HCT116 (cell line): ENCODE measurements around the gene YWHAH. TPM values are rescaled to one million over a fixed set of nuclear protein-coding genes. Genes with fewer than 3 reads are reported as not detected.

Experiments used
- ATAC-seq: fragments of 200-7000 bp; cut with Tn5 transposase; 2 replicates; pipeline ENCODE4 v1.9.1; 2020; ENCODE audit warnings: mild to moderate bottlenecking, moderate library complexity
- BruUV-seq: library from RNA; stranded (reverse); fragments of 400-500 nt; replicated peaks from 2 replicates; lab custom pipeline; 2021; lab: Mats Ljungman, UMichigan
- CTCF ChIA-PET: fragments of 300-600 bp; sonication (Branson Sonifier 250); formaldehyde crosslinking; loops from one replicate; lab custom pipeline; 2021; ENCODE audit warnings: antibody characterized with exemption; lab: Charles Lee
- POLR2A ChIA-PET: fragments of 300-600, 350-600 bp; sonication (Branson Sonifier 250); formaldehyde crosslinking; loops from one replicate; lab custom pipeline; 2021; ENCODE audit warnings: antibody characterized with exemption; lab: Charles Lee
- RAD21 ChIA-PET, 2 experiments: fragments of 300-600 bp; sonication (Branson Sonifier 250); formaldehyde crosslinking; loops; one replicate each; lab custom pipeline; 2023; ENCODE audit warnings: low total read pairs in 2 of 2; ENCODE audit not compliant: uncharacterized antibody in 2 of 2, unreplicated experiment in 2 of 2, low non-redundant PET in 1 of 2; lab: Charles Lee
- DNase-seq: peaks from one replicate; pipeline ENCODE4 v3.0.0-alpha.2; 2010; ENCODE audit warnings: low read depth, low spot score
- H2AFZ ChIP-seq: fragments of 200-600 bp; shearing (Covaris generic), sonication (generic); 2 replicates; pipeline ENCODE4 v1.6.1; 2017; ENCODE audit warnings: low read depth, mixed run types, mixed read lengths, antibody characterized with exemption, low read length; ENCODE audit not compliant: poor library complexity, severe bottlenecking
- H3K27ac ChIP-seq: 2 replicates; pipeline ENCODE4 v1.5.1; 2012; ENCODE audit warnings: low read depth, low read length
- H3K27me3 ChIP-seq: fragments of 200-600 bp; sonication (generic); 2 replicates; pipeline ENCODE4 v1.6.1; 2016; ENCODE audit warnings: mixed run types, low read length, mixed read lengths; ENCODE audit not compliant: insufficient read depth
- H3K36me3 ChIP-seq, 2 experiments: fragments of 200-500 bp in 1 of 2; fragments of 200-600 bp in 1 of 2; sonication (Bioruptor generic) in 1 of 2; sonication (generic) in 1 of 2; 2 replicates each; pipeline versions ENCODE4 v1.5.1 to v1.6.1; 2014 to 2016; ENCODE audit warnings: low read length in 2 of 2, inconsistent platforms in 1 of 2, mixed read lengths in 1 of 2, mixed run types in 1 of 2; ENCODE audit not compliant: insufficient read depth in 2 of 2, control insufficient read depth in 1 of 2
- H3K4me1 ChIP-seq, 2 experiments: fragments of 200-600 bp in 1 of 2; sonication (generic) in 1 of 2; 2 replicates each; pipeline versions ENCODE4 v1.5.1 to v1.6.1; 2012 to 2017; ENCODE audit warnings: low read length in 2 of 2, inconsistent platforms in 1 of 2, mild to moderate bottlenecking in 1 of 2, mixed read lengths in 1 of 2, mixed run types in 1 of 2, moderate library complexity in 1 of 2; ENCODE audit not compliant: insufficient read depth in 2 of 2, control insufficient read depth in 1 of 2
- H3K4me2 ChIP-seq: fragments of 200-600 bp; sonication (generic); 2 replicates; pipeline ENCODE4 v1.6.1; 2017; ENCODE audit warnings: mixed run types, low read length, mixed read lengths
- H3K4me3 ChIP-seq, 2 experiments: fragments of 200-600 bp in 1 of 2; sonication (generic) in 1 of 2; replicated peaks in 1 of 2; 2 replicates each; pipeline ENCODE4 v1.5.1; 2011 to 2016; ENCODE audit warnings: low read length in 2 of 2, control low read depth in 1 of 2, low read depth in 1 of 2, mild to moderate bottlenecking in 1 of 2, mixed read lengths in 1 of 2, mixed run types in 1 of 2
- H3K79me2 ChIP-seq: fragments of 200-600 bp; sonication (generic); 2 replicates; pipeline ENCODE4 v1.6.1; 2017; ENCODE audit warnings: mild to moderate bottlenecking, mixed run types, low read length, moderate library complexity, mixed read lengths; ENCODE audit not compliant: insufficient read depth
- H3K9ac ChIP-seq: fragments of 200-600 bp; sonication (generic); 2 replicates; pipeline ENCODE4 v1.6.1; 2016; ENCODE audit warnings: low read length, mixed read lengths
- H3K9me2 ChIP-seq: fragments of 200-600 bp; sonication (generic), shearing (Covaris generic); 2 replicates; pipeline ENCODE4 v1.6.1; 2017; ENCODE audit warnings: mixed run types, mild to moderate bottlenecking, moderate library complexity; ENCODE audit not compliant: insufficient read depth
- H3K9me3 ChIP-seq, 2 experiments: fragments of 200-500 bp in 1 of 2; fragments of 200-600 bp in 1 of 2; sonication (Bioruptor generic) in 1 of 2; sonication (generic) in 1 of 2; 2 replicates each; pipeline ENCODE4 v1.6.1; 2014 to 2017; ENCODE audit warnings: low read length in 2 of 2, mixed read lengths in 2 of 2, inconsistent platforms in 1 of 2, low read depth in 1 of 2, mild to moderate bottlenecking in 1 of 2, mixed run types in 1 of 2, moderate library complexity in 1 of 2; ENCODE audit not compliant: control insufficient read depth in 1 of 2, insufficient read depth in 1 of 2
- H4K20me1 ChIP-seq: fragments of 200-600 bp; sonication (generic), shearing (Covaris generic); 2 replicates; pipeline ENCODE4 v1.6.1; 2017; ENCODE audit warnings: mixed run types, mild to moderate bottlenecking, moderate library complexity; ENCODE audit not compliant: insufficient read depth
- CBX3 ChIP-seq: IDR thresholded peaks from 2 replicates; pipeline ENCODE4 v1.6.1; 2012; ENCODE audit warnings: low read depth
- CEBPB ChIP-seq: IDR thresholded peaks from 2 replicates; pipeline ENCODE4 v1.6.1; 2012; ENCODE audit warnings: low read depth
- CTCF ChIP-seq, 3 experiments: fragments of 200-600 bp in 1 of 3; sonication (generic) in 1 of 3; IDR thresholded peaks in 2 of 3; conservative IDR thresholded peaks in 1 of 3; 2 replicates each; pipeline ENCODE4 v1.5.1; 2012 to 2017; ENCODE audit warnings: low read depth in 2 of 3, low read length in 2 of 3, antibody characterized with exemption in 1 of 3, borderline replicate concordance in 1 of 3, control low read depth in 1 of 3, mild to moderate bottlenecking in 1 of 3, mixed read lengths in 1 of 3, mixed run types in 1 of 3, moderate library complexity in 1 of 3; ENCODE audit not compliant: insufficient read depth in 1 of 3
- EGR1 ChIP-seq: IDR thresholded peaks from 2 replicates; pipeline ENCODE4 v1.6.1; 2012; ENCODE audit warnings: low read depth
- ELF1 ChIP-seq: IDR thresholded peaks from 2 replicates; pipeline ENCODE4 v1.6.1; 2012; ENCODE audit warnings: low read depth, borderline replicate concordance
- EZH2 ChIP-seq: fragments of 200-600 bp; sonication (generic); IDR thresholded peaks from 2 replicates; pipeline ENCODE4 v1.6.1; 2017; ENCODE audit warnings: antibody characterized with exemption, mixed run types
- EZH2phosphoT487 ChIP-seq: fragments of 200-600 bp; IDR thresholded peaks from 2 replicates; pipeline ENCODE4 v1.6.1; 2018; ENCODE audit warnings: antibody characterized with exemption, borderline replicate concordance
- JUND ChIP-seq: IDR thresholded peaks from 2 replicates; pipeline ENCODE4 v1.6.1; 2012
- MAX ChIP-seq: IDR thresholded peaks from 2 replicates; pipeline ENCODE4 v1.6.1; 2012
- POLR2AphosphoS5 ChIP-seq: IDR thresholded peaks from 2 replicates; pipeline ENCODE4 v1.6.1; 2011; ENCODE audit warnings: mild to moderate bottlenecking, low read depth, low read length, moderate library complexity
- RAD21 ChIP-seq: IDR thresholded peaks from 2 replicates; pipeline ENCODE4 v1.6.1; 2012; ENCODE audit warnings: low read depth, mild to moderate bottlenecking
- REST ChIP-seq: IDR thresholded peaks from 2 replicates; pipeline ENCODE4 v1.6.1; 2012; ENCODE audit warnings: low read depth
- SIN3A ChIP-seq: IDR thresholded peaks from 2 replicates; pipeline ENCODE4 v1.6.1; 2012; ENCODE audit warnings: low read depth
- SP1 ChIP-seq: IDR thresholded peaks from 2 replicates; pipeline ENCODE4 v1.6.1; 2012; ENCODE audit warnings: low read depth
- TCF7L2 ChIP-seq: IDR thresholded peaks from 2 replicates; pipeline ENCODE4 v1.7.0; 2011; ENCODE audit warnings: borderline replicate concordance, inconsistent platforms; ENCODE audit not compliant: insufficient read depth, insufficient read length; ENCODE audit errors: extremely low read depth
- ZFX ChIP-seq: fragments of 450-650 bp; IDR thresholded peaks from 2 replicates; pipeline ENCODE4 v1.6.1; 2017
- ZNF274 ChIP-seq: fragments of 200-500 bp; sonication (Bioruptor generic); IDR thresholded peaks from 2 replicates; pipeline ENCODE4 v1.6.1; 2014; ENCODE audit warnings: mild to moderate bottlenecking, low read depth, low read length, inconsistent platforms
- intact Hi-C: fragments of 100-400 bp; cut with micrococcal nuclease; formaldehyde crosslinking; loops from 2 replicates; pipeline ENCODE4 v1.10.0; 2022
- total RNA-seq: library from RNA; stranded (reverse); gene quantifications from one replicate; pipeline ENCODE4 v1.2.1, GENCODE V29; 2021; ENCODE audit not compliant: unreplicated experiment

YWHAH gene
- total RNA-seq, 1 experiment from 2014 or later, result 140 TPM

GRCh38 chr22:31998784-31999385 lies 54.5 kb downstream of the YWHAH start:
- Histone ChIP-seq H3K79me2 (no peaks in the 10 kb centered on the region), H3K27me3 (no peaks in the 10 kb centered on the region), H2AFZ (no peak overlapping the region), H4K20me1 (no peaks in the 10 kb centered on the region), H3K4me2 (no peak overlapping the region), H3K4me3 (no peak overlapping the region), H3K9me2 (peaks cover 8% of the 10 kb centered on the region; the same call in 1 of the 2 replicates), H3K36me3 (no peaks in the 10 kb centered on the region), H3K4me1 (peaks cover 3 to 5% of the 10 kb centered on the region in 2 experiments; a peak in 1 of 4 replicates), H3K9me3 (no peaks in the 10 kb centered on the region), H3K27ac (no peak overlapping the region), H3K9ac (no peak overlapping the region)
- no peak for ATAC-seq
- no peak for DNase-seq
- intact Hi-C loops, result loop anchor here (10.0 kb wide), 1 partner anchor 916 kb away; no protein-coding TSS in a partner anchor
- POLR2A ChIA-PET, result no interaction called here
- BruUV-seq, result no TSS peak
- TF ChIP-seq RAD21 (no peak), ZFX (no peak), ELF1 (no peak), CBX3 (no peak), SP1 (no peak)
- CTCF ChIA-PET, result no interaction called here
- RAD21 ChIA-PET, result no interaction called here

GRCh38 chr22:32000181-32000580 lies 55.8 kb downstream of the YWHAH start:
- no peaks in the 10 kb centered on the region for H3K27me3 ChIP-seq
- no peaks in the 10 kb centered on the region for H3K36me3 ChIP-seq
- no peak overlapping the region for H3K27ac ChIP-seq
- no peak overlapping the region for H2AFZ ChIP-seq
- peaks cover 4 to 5% of the 10 kb centered on the region in 2 experiments; a peak in 2 of 4 replicates for H3K4me1 ChIP-seq
- BruUV-seq, result no TSS peak
- no peaks in the 10 kb centered on the region for H4K20me1 ChIP-seq
- DNase-seq, result no peak
- H3K4me2 ChIP-seq, result no peak overlapping the region
- H3K4me3 ChIP-seq, result no peak overlapping the region
- no peak overlapping the region for H3K9ac ChIP-seq
- CTCF ChIA-PET, result no interaction called here
- H3K9me3 ChIP-seq, result no peaks in the 10 kb centered on the region
- intact Hi-C loops, result no loop called here
- POLR2A ChIA-PET, result no interaction called here
- no peak for ATAC-seq
- RAD21 ChIA-PET, result no interaction called here
- no peaks in the 10 kb centered on the region for H3K79me2 ChIP-seq
- no peaks in the 10 kb centered on the region for H3K9me2 ChIP-seq
- no peak for TF ChIP-seq POLR2AphosphoS5
- no peak for TF ChIP-seq JUND
- no peak for TF ChIP-seq ZNF274
- TF ChIP-seq EGR1, result no peak
- no peak for TF ChIP-seq RAD21
- TF ChIP-seq SIN3A, result no peak
- no peak for TF ChIP-seq CEBPB
- TF ChIP-seq EZH2, result no peak
- no peak for TF ChIP-seq CTCF (IDR thresholded peaks at IDR 0.05 in 2 of 3, conservative IDR thresholded peaks at IDR 0.05 in 1 of 3; ENCODE audit: borderline replicate concordance in 1 of 3, insufficient read depth in 1 of 3, low read depth in 2 of 3, low read length in 2 of 3)
- no peak for TF ChIP-seq MAX
- TF ChIP-seq EZH2phosphoT487, result no peak
- TF ChIP-seq REST, result no peak
- TF ChIP-seq TCF7L2, result no peak
